ENCODE data around the gene PSMG4. TPM values are rescaled to one million over a fixed set of nuclear protein-coding genes. Genes with fewer than 3 reads are reported as not detected.

PSMG4 gene
- total and polyA plus RNA-seq, 9 of the 15 experiments (the other 6 are each of a cell fraction or from before 2014, with no cell fraction given), result 12.9 to 185 (median 52.0) TPM

DNA sequence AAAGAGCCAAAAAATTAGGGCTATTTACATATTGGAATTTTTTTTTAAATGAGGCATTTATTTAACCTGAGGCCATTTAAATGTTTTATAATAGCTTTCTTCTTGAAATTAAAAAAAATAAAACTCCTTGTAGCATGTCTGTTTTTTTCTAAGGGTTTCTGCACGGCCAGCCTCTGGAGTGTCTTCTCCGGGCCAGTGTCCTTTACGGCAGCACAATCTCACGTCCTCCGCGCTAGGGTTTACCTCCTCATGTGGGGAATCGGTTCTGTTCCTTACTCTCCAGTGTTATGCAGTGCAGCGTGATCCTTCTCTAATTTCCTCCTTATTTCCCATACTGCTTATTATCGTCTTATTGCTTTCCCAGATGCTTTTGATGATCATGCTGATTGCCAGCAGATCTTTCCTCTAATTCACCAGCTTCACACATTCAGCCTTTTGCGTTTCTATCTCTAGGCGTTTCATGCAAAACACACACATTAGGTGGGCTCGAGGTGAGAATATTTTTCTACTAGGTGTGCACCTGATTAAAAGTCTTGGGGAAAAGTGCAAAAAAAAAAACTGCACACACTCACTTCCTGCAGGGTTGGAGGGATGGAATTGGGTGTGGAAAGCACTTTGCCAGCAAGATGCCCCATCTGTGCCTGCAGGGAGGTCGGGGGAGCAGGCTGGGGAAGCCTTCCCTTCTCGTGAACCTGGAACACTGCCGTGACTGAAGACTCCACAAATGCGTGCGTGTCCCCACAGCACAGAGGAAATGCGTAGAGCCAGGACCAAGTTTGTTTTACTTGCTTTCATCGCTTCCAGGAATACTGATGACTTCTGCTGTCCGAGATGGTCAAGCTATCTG is 56.1 kb downstream of the PSMG4 start:
- ChIA-PET CTCF (ENCODE audit: low intra/inter-chr PET ratio) (no interaction called here), POLR2A (interaction anchor here (0.9 to 2.0 kb wide), 4 partner anchors 9 to 16 kb away, joined by 3 to 4 read pairs (median 4); no protein-coding TSS in a partner anchor)
- Histone ChIP-seq H3K27me3 (ENCODE audit: control insufficient read depth in 2 of 2, insufficient read depth in 2 of 2, low read length in 2 of 2) (no peaks in the 10 kb centered on the region), H3K4me2 (ENCODE audit: insufficient read depth, low read length) (no peak overlapping the region), H3K9me1 (ENCODE audit: control insufficient read depth, insufficient read depth, low read length) (no peaks in the 10 kb centered on the region), H3K79me2 (ENCODE audit: control insufficient read depth, insufficient read depth, low read length) (no peaks in the 10 kb centered on the region), H3K9ac (ENCODE audit: insufficient read depth in 1 of 2, low read depth in 2 of 2, low read length in 2 of 2) (no peak overlapping the region), H3K36me3 (ENCODE audit: control insufficient read depth, insufficient read depth, low read length) (no peaks in the 10 kb centered on the region; the same call in 2 of the 3 replicates), H3K4me3 (no peak overlapping the region), H2AFZ (ENCODE audit: low read depth, low read length) (no peak overlapping the region), H3K4me1 (replicated peaks in 1 of 2; ENCODE audit: control insufficient read depth in 2 of 2, insufficient read depth in 2 of 2, low read length in 2 of 2) (peaks cover 0 to 3% of the 10 kb centered on the region in 2 experiments; a peak in 1 of 5 replicates), H3K27ac (ENCODE audit: extremely low read depth, low read depth, low read length) (no peak overlapping the region), H3K9me3 (replicated peaks; ENCODE audit: control insufficient read depth, insufficient read depth, low read depth, low read length) (no peaks in the 10 kb centered on the region), H4K20me1 (replicated peaks; ENCODE audit: control insufficient read depth, insufficient read depth, low read length) (no peaks in the 10 kb centered on the region; the same call in 1 of the 2 replicates)
- FAIRE-seq (no peak), DNase-seq (ENCODE audit: extremely low read depth in 1 of 4, low spot score in 3 of 4) (no peak), ATAC-seq (no peak)
- WGBS (ENCODE audit: insufficient coverage, low coverage, missing lambda C conversion rate), result 59% methylated on average over 20 of the region's 20 CpGs
- BruUV-seq (replicated peaks), result no TSS peak
- intact Hi-C loops (cut with micrococcal nuclease), result no loop called here
- in situ Hi-C loops (cut with MboI), result no loop called here
- TF ChIP-seq DMBX1 (CRISPR knock-in tag; IDR thresholded peaks at IDR 0.05; ENCODE audit: borderline replicate concordance) (no peak), NR2C2 (CRISPR knock-in tag; IDR thresholded peaks at IDR 0.05) (no peak), NR2C2 (tag; IDR thresholded peaks at IDR 0.05) (no peak), SAP30 (IDR thresholded peaks at IDR 0.05; ENCODE audit: borderline replicate concordance, insufficient read depth, low read depth, low read length, poor library complexity, severe bottlenecking) (no peak), HDAC6 (IDR thresholded peaks at IDR 0.05; ENCODE audit: low read depth, low read length) (no peak), PPARD (CRISPR knock-in tag; IDR thresholded peaks at IDR 0.05) (no peak), RBM39 (optimal IDR thresholded peaks at IDR 0.05; ENCODE audit: low read depth, low read length) (no peak), ZNF551 (CRISPR knock-in tag; IDR thresholded peaks at IDR 0.05) (no peak), RNF2 (IDR thresholded peaks at IDR 0.05) (no peak), MAZ (CRISPR knock-in tag; conservative IDR thresholded peaks at IDR 0.05 in 1 of 2, IDR thresholded peaks at IDR 0.05 in 1 of 2) (no peak), STAG1 (CRISPR knock-in tag; IDR thresholded peaks at IDR 0.05; ENCODE audit: borderline replicate concordance) (no peak)
